ENCODE data around the gene LMO7.

The LMO7 gene

GRCh38 chr13:75757336-75757735 lies 121.2 kb downstream of the LMO7 start:
- no peak for TF ChIP-seq CTCF (conservative IDR thresholded peaks at IDR 0.05; ENCODE audit: control insufficient read depth, insufficient read depth, low read depth, low read length)
- no peak for DNase-seq (ENCODE audit: low read depth)
- H3K4me3 ChIP-seq (ENCODE audit: control insufficient read depth, low read depth, low read length) = no peak overlapping the region

DNA sequence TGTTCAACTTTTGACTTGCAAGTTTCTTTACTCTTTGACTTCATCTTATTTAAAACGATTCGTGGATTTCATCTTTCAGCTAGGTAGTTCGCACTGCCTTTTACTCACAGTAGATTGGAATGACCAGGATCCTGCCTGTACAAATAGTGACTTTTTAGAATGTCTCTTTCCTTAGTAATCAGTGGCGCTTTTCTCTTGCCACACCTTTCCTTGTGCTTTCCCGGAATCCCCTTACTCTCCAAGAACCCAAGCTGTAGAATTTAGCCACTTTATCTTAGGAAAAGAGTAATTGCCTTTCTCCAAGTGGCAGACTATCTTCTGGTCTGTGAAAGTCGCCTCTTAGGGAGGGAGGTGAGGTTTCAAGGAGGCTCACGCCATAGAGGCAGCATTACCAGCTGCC lies 123.4 kb downstream of the LMO7 start:
- no peak for TF ChIP-seq CTCF (conservative IDR thresholded peaks at IDR 0.05; ENCODE audit: control insufficient read depth, insufficient read depth, low read depth, low read length)

GRCh38 chr13:75760131-75761021 lies 124.2 kb downstream of the LMO7 start:
- H3K4me3 ChIP-seq (ENCODE audit: control insufficient read depth, low read depth, low read length) = peak overlapping the region; percentile 27
- DNase-seq (ENCODE audit: low read depth) = peak; percentile 45
- TF ChIP-seq CTCF (conservative IDR thresholded peaks at IDR 0.05; ENCODE audit: control insufficient read depth, insufficient read depth, low read depth, low read length) = peak; percentile 13

More for the DNA sequence above, 123.4 kb downstream of the LMO7 start:
- DNase-seq (ENCODE audit: low read depth) = no peak
- no peak overlapping the region for H3K4me3 ChIP-seq (ENCODE audit: control insufficient read depth, low read depth, low read length)

GRCh38 chr13:75761369-75761768 lies 125.2 kb downstream of the LMO7 start:
- TF ChIP-seq CTCF (conservative IDR thresholded peaks at IDR 0.05; ENCODE audit: control insufficient read depth, insufficient read depth, low read depth, low read length) = no peak
- no peak for DNase-seq (ENCODE audit: low read depth)
- H3K4me3 ChIP-seq (ENCODE audit: control insufficient read depth, low read depth, low read length) = peak overlapping the region; percentile 27

DNA sequence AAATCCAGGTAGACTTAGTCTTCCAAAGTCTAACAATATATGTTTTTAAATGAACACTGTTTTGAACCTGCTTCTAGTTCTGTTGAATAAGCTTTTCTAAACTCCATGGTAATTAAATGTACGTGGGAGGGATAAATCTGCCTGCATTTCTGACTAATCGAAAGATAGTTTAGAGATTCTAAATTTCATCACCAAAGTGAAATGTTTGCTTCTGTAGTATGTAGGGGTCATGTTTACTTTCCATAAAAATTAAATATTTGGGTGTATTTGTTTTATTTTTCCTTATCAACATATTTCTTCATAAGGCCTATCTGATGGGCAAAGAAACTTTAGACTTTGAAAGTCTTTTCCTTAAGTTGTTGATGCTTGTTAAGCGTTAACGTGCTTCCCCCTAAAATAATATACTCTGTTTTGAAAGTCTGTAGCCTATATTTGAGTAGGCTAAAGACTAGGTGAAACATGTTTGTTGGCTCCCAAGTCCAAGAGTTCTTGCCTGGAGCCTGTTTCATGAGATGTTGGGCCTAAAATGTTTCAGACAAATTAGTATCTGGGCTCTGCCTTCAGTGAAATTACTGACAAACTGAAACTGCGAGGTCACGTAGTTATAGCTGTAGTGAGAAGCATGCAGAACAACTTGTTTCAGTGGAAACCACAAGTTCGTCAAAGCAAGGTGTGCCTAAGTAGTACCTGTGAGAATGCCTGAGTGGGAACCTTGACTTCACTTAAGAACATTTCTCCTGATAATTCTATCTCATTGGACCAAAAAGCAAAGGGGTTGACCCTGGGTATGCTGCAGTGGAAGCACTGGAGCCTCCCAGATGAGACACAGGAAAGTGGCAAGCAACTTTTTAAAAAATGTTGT lies 126.2 kb downstream of the LMO7 start:
- DNase-seq (ENCODE audit: low read depth) = peak; percentile 57
- peak overlapping the region; percentile 8 for H3K4me3 ChIP-seq (ENCODE audit: control insufficient read depth, low read depth, low read length)
- no peak for TF ChIP-seq CTCF (conservative IDR thresholded peaks at IDR 0.05; ENCODE audit: control insufficient read depth, insufficient read depth, low read depth, low read length)

DNA sequence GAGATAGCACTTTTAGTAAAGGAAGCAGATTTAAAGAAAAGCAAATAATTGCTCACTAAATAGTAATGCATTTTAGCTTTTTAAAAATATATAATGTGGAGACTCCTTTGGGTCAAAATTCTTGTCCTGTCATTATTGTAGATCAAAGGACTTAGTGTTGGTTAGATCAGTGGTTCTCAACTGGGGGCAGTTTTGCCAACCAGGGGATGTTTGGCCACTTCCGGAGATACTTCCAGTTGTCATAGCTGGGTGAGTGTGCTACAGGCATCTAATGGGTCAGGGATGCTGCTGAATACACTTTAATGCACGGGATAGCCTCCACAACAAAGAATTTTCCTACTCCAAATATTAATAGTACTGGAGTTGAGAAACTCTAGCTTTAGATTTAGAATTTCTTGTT lies 126.8 kb downstream of the LMO7 start:
- no peak overlapping the region for H3K4me3 ChIP-seq (ENCODE audit: control insufficient read depth, low read depth, low read length)
- no peak for DNase-seq (ENCODE audit: low read depth)
- TF ChIP-seq CTCF (conservative IDR thresholded peaks at IDR 0.05; ENCODE audit: control insufficient read depth, insufficient read depth, low read depth, low read length) = no peak
